Mesenchymal stem cell (in vitro differentiated cells and primary cell): ENCODE measurements around the gene RNF145.

Experiments
- DNase-seq: peaks from one replicate; pipeline ENCODE4 v3.0.0-alpha.2; 2013
- H2AFZ ChIP-seq: one replicate; pipeline ENCODE4 v1.6.1; 2013; ENCODE audit warnings: low read depth, mild to moderate bottlenecking, control low read depth, inconsistent platforms, low read length, moderate library complexity
- H2AK5ac ChIP-seq: 2 replicates; pipeline ENCODE4 v1.6.1; 2013; ENCODE audit warnings: low read length, moderate library complexity, mild to moderate bottlenecking, inconsistent platforms; ENCODE audit not compliant: severe bottlenecking
- H2BK120ac ChIP-seq: one replicate; pipeline ENCODE4 v1.6.1; 2013; ENCODE audit warnings: low read depth, mild to moderate bottlenecking, inconsistent platforms, low read length, moderate library complexity
- H2BK12ac ChIP-seq, 2 experiments: one replicate each; pipeline ENCODE4 v1.6.1; 2013; ENCODE audit warnings: inconsistent platforms in 2 of 2, low read length in 2 of 2, mild to moderate bottlenecking in 2 of 2, moderate library complexity in 2 of 2, control low read depth in 1 of 2
- H2BK15ac ChIP-seq: one replicate; pipeline ENCODE4 v1.6.1; 2013; ENCODE audit warnings: mild to moderate bottlenecking, low read depth, inconsistent platforms; ENCODE audit not compliant: poor library complexity, severe bottlenecking
- H2BK5ac ChIP-seq: 2 replicates; pipeline ENCODE4 v1.6.1; 2013; ENCODE audit warnings: low read depth, mild to moderate bottlenecking, low read length, control low read depth, inconsistent platforms; ENCODE audit not compliant: poor library complexity, severe bottlenecking
- H3K14ac ChIP-seq, 2 experiments: one replicate each; pipeline ENCODE4 v1.6.1; 2013; ENCODE audit warnings: inconsistent platforms in 2 of 2, low read length in 2 of 2, control low read depth in 1 of 2, mild to moderate bottlenecking in 1 of 2, moderate library complexity in 1 of 2
- H3K18ac ChIP-seq, 2 experiments: one replicate each; pipeline ENCODE4 v1.6.1; 2013; ENCODE audit warnings: inconsistent platforms in 2 of 2, low read length in 2 of 2, control low read depth in 1 of 2, low read depth in 1 of 2, mild to moderate bottlenecking in 1 of 2
- H3K23ac ChIP-seq, 2 experiments: one replicate each; pipeline ENCODE4 v1.6.1; 2013; ENCODE audit warnings: inconsistent platforms in 2 of 2, low read length in 2 of 2, mild to moderate bottlenecking in 2 of 2, moderate library complexity in 2 of 2, control low read depth in 1 of 2
- H3K27ac ChIP-seq: 2 replicates; pipeline ENCODE4 v1.5.1; 2013; ENCODE audit warnings: mild to moderate bottlenecking, moderate library complexity, low read length, control low read depth, inconsistent platforms; ENCODE audit not compliant: poor library complexity, severe bottlenecking
- H3K27me3 ChIP-seq, 2 experiments: 2 replicates each; pipeline versions ENCODE4 v1.6.1 to v1.7.0; 2013; ENCODE audit warnings: low read length in 2 of 2, mild to moderate bottlenecking in 2 of 2, moderate library complexity in 2 of 2, control low read depth in 1 of 2, inconsistent platforms in 1 of 2; ENCODE audit not compliant: control insufficient read depth in 1 of 2, insufficient read depth in 1 of 2
- H3K36me3 ChIP-seq, 2 experiments: 2 replicates each; pipeline versions ENCODE4 v1.6.1 to v1.7.0; 2013; ENCODE audit warnings: low read length in 2 of 2, control low read depth in 1 of 2, inconsistent platforms in 1 of 2, low read depth in 1 of 2, mild to moderate bottlenecking in 1 of 2; ENCODE audit not compliant: insufficient read depth in 2 of 2, control insufficient read depth in 1 of 2
- H3K4ac ChIP-seq, 2 experiments: one replicate each; pipeline ENCODE4 v1.6.1; 2013; ENCODE audit warnings: inconsistent platforms in 2 of 2, low read length in 2 of 2, mild to moderate bottlenecking in 2 of 2, moderate library complexity in 2 of 2, control low read depth in 1 of 2, low read depth in 1 of 2
- H3K4me1 ChIP-seq: 2 replicates; pipeline ENCODE4 v1.6.1; 2013; ENCODE audit warnings: low read depth, low read length, control low read depth; ENCODE audit not compliant: control insufficient read depth, insufficient read depth
- H3K4me2 ChIP-seq: 2 replicates; pipeline ENCODE4 v1.6.1; 2013; ENCODE audit warnings: low read length, mild to moderate bottlenecking, inconsistent platforms; ENCODE audit not compliant: poor library complexity, severe bottlenecking
- H3K4me3 ChIP-seq, 2 experiments: 2 replicates each; pipeline versions ENCODE4 v1.5.1 to v1.7.0; 2013; ENCODE audit warnings: low read length in 2 of 2, mild to moderate bottlenecking in 2 of 2, control low read depth in 1 of 2, low read depth in 1 of 2; ENCODE audit not compliant: insufficient read depth in 1 of 2
- H3K79me1 ChIP-seq: replicated peaks from 2 replicates; pipeline ENCODE4 v1.6.1; 2013; ENCODE audit warnings: mild to moderate bottlenecking, control low read depth, low read length, inconsistent platforms; ENCODE audit not compliant: poor library complexity, severe bottlenecking
- H3K9ac ChIP-seq: 2 replicates; pipeline ENCODE4 v1.7.0; 2013; ENCODE audit warnings: mild to moderate bottlenecking, low read length, moderate library complexity
- H3K9me3 ChIP-seq: 2 replicates; pipeline ENCODE4 v1.7.0; 2013; ENCODE audit warnings: mild to moderate bottlenecking, low read length; ENCODE audit not compliant: control insufficient read depth
- H4K8ac ChIP-seq: one replicate; pipeline ENCODE4 v1.6.1; 2013; ENCODE audit warnings: inconsistent platforms, mild to moderate bottlenecking, low read length, moderate library complexity
- H4K91ac ChIP-seq: one replicate; pipeline ENCODE4 v1.6.1; 2013; ENCODE audit warnings: mild to moderate bottlenecking, low read length, inconsistent platforms
- WGBS: methylation state at CpG from one replicate; pipeline ENCODE4 v1.1.7; 2013; ENCODE audit warnings: mixed read lengths; 5-methylcytosine and 5-hydroxymethylcytosine counted together

RNF145 gene

GRCh38 chr5:159257007-159257406 is 47.7 kb upstream of the RNF145 start:
- H2AFZ ChIP-seq = no peak overlapping the region
- no peaks in the 10 kb centered on the region for H3K9me3 ChIP-seq
- no peak overlapping the region for H4K8ac ChIP-seq
- no peak overlapping the region for H3K4ac ChIP-seq
- H2BK5ac ChIP-seq = no peak overlapping the region
- H3K23ac ChIP-seq = no peak overlapping the region
- H3K18ac ChIP-seq = no peak overlapping the region
- no peak overlapping the region for H2BK15ac ChIP-seq
- H2AK5ac ChIP-seq = no peak overlapping the region
- H3K27me3 ChIP-seq = peaks cover 4 to 5% of the 10 kb centered on the region in 2 experiments
- DNase-seq = no peak
- H3K79me1 ChIP-seq = no peaks in the 10 kb centered on the region
- H3K4me3 ChIP-seq = no peak overlapping the region
- no peak overlapping the region for H2BK12ac ChIP-seq
- no peak overlapping the region for H3K27ac ChIP-seq
- no peak overlapping the region for H3K4me2 ChIP-seq
- no peaks in the 10 kb centered on the region for H3K36me3 ChIP-seq
- no peak overlapping the region for H3K14ac ChIP-seq
- H4K91ac ChIP-seq = no peak overlapping the region
- H3K9ac ChIP-seq = no peak overlapping the region
- no peak overlapping the region for H2BK120ac ChIP-seq
- H3K4me1 ChIP-seq = no peaks in the 10 kb centered on the region

- Histone ChIP-seq H4K91ac (no peak overlapping the region), H3K18ac (no peak overlapping the region), H3K27me3 (peaks cover 0 to 4% of the 10 kb centered on the region in 2 experiments), H2AK5ac (no peak overlapping the region), H2BK12ac (no peak overlapping the region), H3K4me2 (no peak overlapping the region), H4K8ac (no peak overlapping the region), H3K23ac (no peak overlapping the region), H2BK15ac (no peak overlapping the region), H3K79me1 (no peaks in the 10 kb centered on the region), H3K14ac (no peak overlapping the region), H3K4ac (no peak overlapping the region), H3K9me3 (no peaks in the 10 kb centered on the region), H3K4me1 (no peaks in the 10 kb centered on the region), H3K4me3 (no peak overlapping the region), H3K27ac (no peak overlapping the region), H3K9ac (no peak overlapping the region), H3K36me3 (no peaks in the 10 kb centered on the region), H2BK5ac (no peak overlapping the region), H2BK120ac (no peak overlapping the region), H2AFZ (no peak overlapping the region)
- WGBS = no CpG with 5 or more reads among the region's 1 CpG
- no peak for DNase-seq
These were observed 42.8 kb upstream of the RNF145 start for GRCh38 chr5:159252195-159252594.

GRCh38 chr5:159249158-159249557 is 39.8 kb upstream of the RNF145 start:
- no peak overlapping the region for H4K8ac ChIP-seq
- H4K91ac ChIP-seq = no peak overlapping the region
- H3K14ac ChIP-seq = no peak overlapping the region
- no peak overlapping the region for H2BK120ac ChIP-seq
- H3K9me3 ChIP-seq = no peaks in the 10 kb centered on the region
- no peak overlapping the region for H3K23ac ChIP-seq
- H3K36me3 ChIP-seq = no peaks in the 10 kb centered on the region
- WGBS = no CpG with 5 or more reads among the region's 2 CpGs
- H3K4me2 ChIP-seq = no peak overlapping the region
- no peaks in the 10 kb centered on the region for H3K79me1 ChIP-seq
- no peak overlapping the region for H2BK12ac ChIP-seq
- H3K4ac ChIP-seq = no peak overlapping the region
- no peak overlapping the region for H3K18ac ChIP-seq
- no peak overlapping the region for H2AK5ac ChIP-seq
- no peak overlapping the region for H3K27ac ChIP-seq
- no peak overlapping the region for H3K4me3 ChIP-seq
- H3K9ac ChIP-seq = no peak overlapping the region
- no peak overlapping the region for H2AFZ ChIP-seq
- H2BK5ac ChIP-seq = no peak overlapping the region
- H3K27me3 ChIP-seq = peaks cover 3 to 4% of the 10 kb centered on the region in 2 experiments
- no peak overlapping the region for H2BK15ac ChIP-seq
- DNase-seq = no peak
- H3K4me1 ChIP-seq = no peaks in the 10 kb centered on the region

GRCh38 chr5:159244890-159245289 is 35.5 kb upstream of the RNF145 start:
- no peak overlapping the region for H3K9ac ChIP-seq
- no peaks in the 10 kb centered on the region for H3K36me3 ChIP-seq
- DNase-seq = no peak

More at GRCh38 chr5:159244890-159245289, 35.5 kb upstream of the RNF145 start:
- Histone ChIP-seq H4K8ac (no peak overlapping the region), H3K4ac (no peak overlapping the region), H3K27ac (no peak overlapping the region), H4K91ac (no peak overlapping the region), H3K4me1 (no peaks in the 10 kb centered on the region), H3K9me3 (no peaks in the 10 kb centered on the region), H3K79me1 (no peaks in the 10 kb centered on the region), H3K23ac (no peak overlapping the region), H2BK12ac (no peak overlapping the region), H2AFZ (no peak overlapping the region), H3K4me2 (no peak overlapping the region), H3K4me3 (no peak overlapping the region), H2BK120ac (no peak overlapping the region), H3K14ac (no peak overlapping the region), H2BK5ac (no peak overlapping the region), H3K18ac (no peak overlapping the region), H3K27me3 (peaks cover 3 to 4% of the 10 kb centered on the region in 2 experiments), H2BK15ac (no peak overlapping the region), H2AK5ac (no peak overlapping the region)
